SK-N-SH (cell line): ENCODE results near the gene CBY2. TPM values are rescaled to one million over a fixed set of nuclear protein-coding genes. Genes with fewer than 3 reads are reported as not detected.

Experiments
- CTCF ChIA-PET: fragments of 300-600, 350-600 bp; formaldehyde crosslinking; extraction: SDS; loops from one replicate; lab custom pipeline; 2021; lab: Yijun Ruan, JAX
- POLR2A ChIA-PET: fragments of 350-600 bp; sonication (Branson Sonifier 250); formaldehyde crosslinking; extraction: SDS; loops from one replicate; lab custom pipeline; 2020; ENCODE audit warnings: antibody characterized with exemption, inconsistent platforms; lab: Yijun Ruan, JAX
- DNase-seq: peaks from one replicate; pipeline ENCODE4 v3.0.0; 2012
- H2AFZ ChIP-seq: fragments of 200-600 bp; sonication (generic); 2 replicates; pipeline ENCODE4 v1.8.1; 2016; ENCODE audit warnings: antibody characterized with exemption, mild to moderate bottlenecking, low read depth
- H3F3A ChIP-seq: fragments of 200-600 bp; sonication (generic); replicated peaks from 2 replicates; pipeline ENCODE3; 2016; ENCODE audit warnings: antibody characterized with exemption, mild to moderate bottlenecking; ENCODE audit not compliant: insufficient read depth
- H3K27ac ChIP-seq, 2 experiments: fragments of 200-500 bp in 1 of 2; fragments of 200-600 bp in 1 of 2; sonication (Bioruptor generic) in 1 of 2; sonication (generic), shearing (Covaris generic) in 1 of 2; 2 replicates each; pipeline versions ENCODE4 v1.5.1 to v1.6.1; 2014 to 2016; ENCODE audit warnings: low read depth in 2 of 2, inconsistent platforms in 1 of 2, low read length in 1 of 2, mild to moderate bottlenecking in 1 of 2, mixed read lengths in 1 of 2
- H3K27me3 ChIP-seq: fragments of 200-600 bp; sonication (generic), shearing (Covaris generic); 2 replicates; pipeline ENCODE4 v1.6.1; 2016; ENCODE audit warnings: mixed run types; ENCODE audit not compliant: insufficient read depth
- H3K36me3 ChIP-seq, 2 experiments: fragments of 200-500 bp in 1 of 2; fragments of 200-600 bp in 1 of 2; sonication (Bioruptor generic) in 1 of 2; sonication (generic) in 1 of 2; replicated peaks in 1 of 2; 2 replicates each; pipeline versions ENCODE3 to v1.5.1; 2014 to 2016; ENCODE audit warnings: low read length in 1 of 2, mild to moderate bottlenecking in 1 of 2; ENCODE audit not compliant: insufficient read depth in 2 of 2, control insufficient read depth in 1 of 2
- H3K4me1 ChIP-seq, 2 experiments: fragments of 200-500 bp in 1 of 2; fragments of 200-600 bp in 1 of 2; sonication (Bioruptor generic) in 1 of 2; sonication (generic), shearing (Covaris generic) in 1 of 2; 2 replicates each; pipeline versions ENCODE4 v1.5.1 to v1.6.1; 2014 to 2016; ENCODE audit warnings: low read depth in 1 of 2, low read length in 1 of 2, mixed run types in 1 of 2; ENCODE audit not compliant: insufficient read depth in 2 of 2, control insufficient read depth in 1 of 2
- H3K4me2 ChIP-seq: fragments of 200-600 bp; sonication (generic), shearing (Covaris generic); 2 replicates; pipeline ENCODE4 v1.6.1; 2017; ENCODE audit warnings: mixed run types
- H3K4me3 ChIP-seq, 2 experiments: fragments of 200-500 bp in 1 of 2; fragments of 200-600 bp in 1 of 2; sonication (Bioruptor generic) in 1 of 2; sonication (generic), shearing (Covaris generic) in 1 of 2; 2 replicates each; pipeline versions ENCODE4 v1.5.1 to v1.8.1; 2014 to 2016; ENCODE audit warnings: low read depth in 2 of 2, inconsistent platforms in 1 of 2, low read length in 1 of 2, mild to moderate bottlenecking in 1 of 2, mixed read lengths in 1 of 2, moderate library complexity in 1 of 2
- H3K79me2 ChIP-seq: fragments of 200-600 bp; sonication (generic); 2 replicates; pipeline ENCODE4 v1.8.1; 2017; ENCODE audit warnings: mild to moderate bottlenecking; ENCODE audit not compliant: insufficient read depth
- H3K9ac ChIP-seq: fragments of 200-600 bp; sonication (generic); 2 replicates; pipeline ENCODE4 v1.6.1; 2017; ENCODE audit warnings: mixed run types
- H3K9me2 ChIP-seq: fragments of 200-600 bp; sonication (generic); 2 replicates; pipeline ENCODE4 v1.6.1; 2017; ENCODE audit warnings: mixed run types
- H3K9me3 ChIP-seq: fragments of 200-600 bp; sonication (generic); 2 replicates; pipeline ENCODE4 v1.6.1; 2017; ENCODE audit warnings: mixed run types, mild to moderate bottlenecking, moderate library complexity
- H4K20me1 ChIP-seq: fragments of 200-600 bp; sonication (generic); 2 replicates; pipeline ENCODE4 v1.6.1; 2017; ENCODE audit warnings: mild to moderate bottlenecking, mixed run types; ENCODE audit not compliant: insufficient read depth
- CHD2 ChIP-seq: fragments of 150-350 bp; IDR thresholded peaks from 2 replicates; pipeline ENCODE4 v1.6.1; 2018; ENCODE audit warnings: low read length; ENCODE audit not compliant: partially characterized antibody
- ELF1 ChIP-seq: IDR thresholded peaks from 2 replicates; pipeline ENCODE4 v1.4.0; 2012
- EP300 ChIP-seq, 2 experiments: IDR thresholded peaks; 2 replicates each; pipeline versions ENCODE4 v1.4.0 to v1.6.1; 2012; ENCODE audit warnings: borderline replicate concordance in 1 of 2, low read depth in 1 of 2, low read length in 1 of 2
- FOXJ3 ChIP-seq: sonication (generic); formaldehyde crosslinking; IDR thresholded peaks from 2 replicates; pipeline ENCODE4 v1.5.1; 2020; ENCODE audit warnings: mild to moderate bottlenecking, missing genetic modification reagents
- GABPA ChIP-seq: IDR thresholded peaks from 2 replicates; pipeline ENCODE4 v1.4.0; 2012; ENCODE audit warnings: low read depth, mild to moderate bottlenecking
- GATA2 ChIP-seq: sonication (generic); formaldehyde crosslinking; IDR thresholded peaks from 2 replicates; pipeline ENCODE4 v1.5.0; 2020; ENCODE audit warnings: mild to moderate bottlenecking, missing genetic modification reagents
- JUND ChIP-seq: IDR thresholded peaks from 2 replicates; pipeline ENCODE4 v1.4.0; 2012
- MAX ChIP-seq: IDR thresholded peaks from 2 replicates; pipeline ENCODE4 v1.4.0; 2012; ENCODE audit warnings: low read depth
- MXI1 ChIP-seq: IDR thresholded peaks from 2 replicates; pipeline ENCODE4 v1.6.1; 2012; ENCODE audit warnings: mild to moderate bottlenecking, low read depth, low read length, improper control_type of control experiment
- NFIC ChIP-seq: IDR thresholded peaks from 2 replicates; pipeline ENCODE4 v1.4.0; 2012; ENCODE audit warnings: borderline replicate concordance
- RAD21 ChIP-seq: IDR thresholded peaks from 2 replicates; pipeline ENCODE4 v1.6.1; 2012; ENCODE audit warnings: mild to moderate bottlenecking, low read length
- RCOR1 ChIP-seq: fragments of 150-350 bp; IDR thresholded peaks from 2 replicates; pipeline ENCODE4 v1.6.1; 2017; ENCODE audit warnings: antibody characterized with exemption, low read length
- RXRA ChIP-seq: IDR thresholded peaks from 2 replicates; pipeline ENCODE4 v1.4.0; 2012; ENCODE audit warnings: low read depth, mild to moderate bottlenecking, borderline replicate concordance
- SIN3A ChIP-seq: IDR thresholded peaks from 2 replicates; pipeline ENCODE4 v1.6.1; 2012; ENCODE audit warnings: low read depth, mild to moderate bottlenecking, low read length, moderate library complexity, borderline replicate concordance
- SMC3 ChIP-seq: IDR thresholded peaks from 2 replicates; pipeline ENCODE4 v1.6.1; 2012; ENCODE audit warnings: low read depth, low read length, improper control_type of control experiment
- TCF12 ChIP-seq: IDR thresholded peaks from 2 replicates; pipeline ENCODE4 v1.4.0; 2012
- TEAD4 ChIP-seq: IDR thresholded peaks from 2 replicates; pipeline ENCODE4 v1.4.0; 2012; ENCODE audit warnings: mild to moderate bottlenecking, borderline replicate concordance; ENCODE audit not compliant: insufficient read depth
- USF1 ChIP-seq: IDR thresholded peaks from 2 replicates; pipeline ENCODE4 v1.4.0; 2012; ENCODE audit warnings: low read depth, borderline replicate concordance
- YY1 ChIP-seq: IDR thresholded peaks from 2 replicates; pipeline ENCODE4 v1.4.0; 2012; ENCODE audit warnings: low read depth, mild to moderate bottlenecking
- ZBTB33 ChIP-seq: IDR thresholded peaks from 2 replicates; pipeline ENCODE4 v1.4.0; 2012; ENCODE audit warnings: low read depth, borderline replicate concordance
- WGBS: methylation state at CpG from one replicate; pipeline ENCODE4 v1.1.6; 2017; ENCODE audit warnings: low lambda C conversion rate; 5-methylcytosine and 5-hydroxymethylcytosine counted together
- polyA plus RNA-seq, 3 experiments: library from polyadenylated mRNA; depleted of rRNA; stranded (reverse); fragments of >200 nt; gene quantifications; 2 replicates each; pipeline ENCODE4 v1.2.3, GENCODE V29; 2012

Gene CBY2
- polyA plus RNA-seq, 1 of the 3 experiments (the other 2 are of a cell fraction) = not detected

- H3K9me2 ChIP-seq = no peaks in the 10 kb centered on the region
- CTCF ChIA-PET = interaction anchor here (0.7 to 2.3 kb wide), 2 partner anchors 10 to 19 kb away, joined by 3 to 7 read pairs; partner anchors contain the start of gene CBY2
- no peak for DNase-seq
- H3K9me3 ChIP-seq = no peaks in the 10 kb centered on the region
- H3K79me2 ChIP-seq = no peaks in the 10 kb centered on the region
- no peak overlapping the region for H2AFZ ChIP-seq
- TF ChIP-seq RCOR1 (no peak), JUND (no peak), CHD2 (no peak), EP300 (IDR thresholded peaks at IDR 0.05; ENCODE audit: borderline replicate concordance in 1 of 2, low read depth in 1 of 2, low read length in 1 of 2) (no peak), ZBTB33 (no peak), TCF12 (no peak), SMC3 (no peak), YY1 (no peak), TEAD4 (no peak), MAX (no peak), GABPA (no peak), RAD21 (no peak), GATA2 (no peak), RXRA (no peak), SIN3A (no peak), NFIC (no peak), FOXJ3 (CRISPR knock-in tag) (no peak), ELF1 (no peak), USF1 (no peak), MXI1 (no peak)
- 59% methylated on average over 3 of the region's 3 CpGs for WGBS
- no peak overlapping the region for H3K9ac ChIP-seq
- no peaks in the 10 kb centered on the region for H4K20me1 ChIP-seq
- H3F3A ChIP-seq = no peaks in the 10 kb centered on the region
- H3K36me3 ChIP-seq = no peaks in the 10 kb centered on the region
- no peak overlapping the region for H3K27ac ChIP-seq
- no peak overlapping the region for H3K4me2 ChIP-seq
- POLR2A ChIA-PET = no interaction called here
- no peak overlapping the region for H3K4me3 ChIP-seq
- H3K4me1 ChIP-seq = no peaks in the 10 kb centered on the region; a peak in 2 of 4 replicates
- H3K27me3 ChIP-seq = no peaks in the 10 kb centered on the region
Measured at GRCh38 chr13:45682494-45683008, 19.6 kb upstream of the CBY2 start.
